ENCODE results near the gene CD53. TPM values are rescaled to one million over a fixed set of nuclear protein-coding genes. Genes with fewer than 3 reads are reported as not detected.

Gene CD53
- total RNA-seq, 1 donor from 2014 or later = not detected

DNA sequence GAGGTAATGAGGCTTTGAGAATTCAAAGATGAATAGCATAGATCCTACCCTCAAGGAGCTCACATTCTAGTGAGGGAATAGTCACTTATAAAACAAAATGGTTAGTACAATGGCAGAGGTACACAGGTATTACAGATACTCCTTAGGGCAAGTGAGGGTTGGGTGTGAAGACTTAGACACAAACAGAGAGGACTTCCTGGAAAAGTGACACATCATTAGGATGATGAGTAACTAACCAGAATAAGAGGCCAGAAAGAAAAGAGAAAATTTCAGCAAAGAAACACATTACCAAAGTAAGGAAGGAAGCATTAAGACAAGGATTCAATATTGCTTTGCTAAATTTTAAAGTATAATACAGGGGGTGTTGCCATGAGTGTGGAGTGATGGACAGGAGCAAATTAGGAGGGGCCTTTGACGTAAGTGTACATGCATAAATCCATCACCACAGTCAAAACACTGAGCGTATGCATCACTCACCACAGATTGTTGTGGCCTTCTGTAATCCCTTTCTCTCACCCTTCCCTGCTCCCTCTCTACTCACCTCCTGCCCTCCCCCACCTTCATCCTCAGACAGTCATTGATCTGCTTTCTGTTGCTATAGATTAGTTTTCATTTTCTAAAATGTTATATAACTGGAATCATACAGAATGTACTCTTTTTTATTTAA, 7.9 kb downstream of the CD53 start:
- peaks cover 4% of the 10 kb centered on the region for H3K27me3 Mint-ChIP-seq (ENCODE audit: low read depth)
- TF ChIP-seq, protein P1, sequence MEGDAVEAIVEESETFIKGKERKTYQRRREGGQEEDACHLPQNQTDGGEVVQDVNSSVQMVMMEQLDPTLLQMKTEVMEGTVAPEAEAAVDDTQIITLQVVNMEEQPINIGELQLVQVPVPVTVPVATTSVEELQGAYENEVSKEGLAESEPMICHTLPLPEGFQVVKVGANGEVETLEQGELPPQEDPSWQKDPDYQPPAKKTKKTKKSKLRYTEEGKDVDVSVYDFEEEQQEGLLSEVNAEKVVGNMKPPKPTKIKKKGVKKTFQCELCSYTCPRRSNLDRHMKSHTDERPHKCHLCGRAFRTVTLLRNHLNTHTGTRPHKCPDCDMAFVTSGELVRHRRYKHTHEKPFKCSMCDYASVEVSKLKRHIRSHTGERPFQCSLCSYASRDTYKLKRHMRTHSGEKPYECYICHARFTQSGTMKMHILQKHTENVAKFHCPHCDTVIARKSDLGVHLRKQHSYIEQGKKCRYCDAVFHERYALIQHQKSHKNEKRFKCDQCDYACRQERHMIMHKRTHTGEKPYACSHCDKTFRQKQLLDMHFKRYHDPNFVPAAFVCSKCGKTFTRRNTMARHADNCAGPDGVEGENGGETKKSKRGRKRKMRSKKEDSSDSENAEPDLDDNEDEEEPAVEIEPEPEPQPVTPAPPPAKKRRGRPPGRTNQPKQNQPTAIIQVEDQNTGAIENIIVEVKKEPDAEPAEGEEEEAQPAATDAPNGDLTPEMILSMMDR (IDR thresholded peaks at IDR 0.05) = no peak
- no peaks in the 10 kb centered on the region for H3K4me1 Mint-ChIP-seq (ENCODE audit: low read depth)
- no peaks in the 10 kb centered on the region for H3K9me3 Mint-ChIP-seq (ENCODE audit: low read depth)
- no peak overlapping the region for H3K4me3 Mint-ChIP-seq (ENCODE audit: unreplicated experiment)
- no peak overlapping the region for H3K27ac Mint-ChIP-seq (ENCODE audit: unreplicated experiment)
- no peak for DNase-seq (ENCODE audit: low spot score)
- H3K36me3 Mint-ChIP-seq (ENCODE audit: low read depth) = no peaks in the 10 kb centered on the region

DNA sequence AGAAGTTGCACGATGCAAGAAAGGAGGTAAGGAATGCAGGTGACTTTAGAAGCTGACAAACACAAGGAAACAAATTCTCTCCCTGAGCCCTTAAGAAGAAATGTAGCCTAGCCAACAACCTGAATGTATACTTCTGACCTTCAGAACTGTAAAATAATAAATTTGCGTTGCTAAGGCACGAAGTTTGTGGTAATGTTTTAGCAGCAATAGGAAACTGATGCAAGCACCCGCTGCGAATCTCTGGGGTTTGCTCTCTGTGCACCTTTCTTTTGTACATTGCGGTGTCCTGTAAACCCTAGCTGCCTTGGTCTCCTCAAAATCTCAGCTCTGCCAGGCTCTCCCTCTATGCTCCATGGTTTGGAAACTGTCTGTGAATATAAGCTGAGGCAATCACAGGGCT, 15.1 kb downstream of the CD53 start:
- no peaks in the 10 kb centered on the region for H3K4me1 Mint-ChIP-seq (ENCODE audit: low read depth)
- no peak overlapping the region for H3K4me3 Mint-ChIP-seq (ENCODE audit: unreplicated experiment)
- no peaks in the 10 kb centered on the region for H3K9me3 Mint-ChIP-seq (ENCODE audit: low read depth)
- H3K27me3 Mint-ChIP-seq (ENCODE audit: low read depth) = peaks cover 3% of the 10 kb centered on the region
- no peak for DNase-seq (ENCODE audit: low spot score)
- H3K27ac Mint-ChIP-seq (ENCODE audit: unreplicated experiment) = no peak overlapping the region
- TF ChIP-seq, protein P1 (IDR thresholded peaks at IDR 0.05) = no peak
- H3K36me3 Mint-ChIP-seq (ENCODE audit: low read depth) = no peaks in the 10 kb centered on the region

DNA sequence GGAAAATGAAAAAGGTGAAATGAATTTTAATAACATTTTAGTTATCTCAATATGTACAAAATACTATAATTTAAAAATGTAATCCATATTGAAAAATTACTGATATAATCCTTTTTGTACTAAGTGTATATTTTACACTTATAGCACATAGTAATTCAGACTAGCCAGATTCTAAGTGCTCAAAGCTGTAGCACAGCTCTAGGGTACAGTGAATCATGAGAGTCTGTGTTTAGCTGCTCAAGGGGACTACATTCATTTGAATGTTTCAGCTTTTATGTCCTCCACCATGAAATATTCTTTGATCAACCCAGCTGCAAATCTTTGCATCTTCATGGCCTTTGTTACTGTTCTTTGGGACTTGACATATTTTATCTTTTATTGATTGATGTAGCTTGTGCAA, 15.7 kb downstream of the CD53 start:
- Mint-ChIP-seq H3K9me3 (ENCODE audit: low read depth) (no peaks in the 10 kb centered on the region), H3K27me3 (ENCODE audit: low read depth) (peaks cover 3% of the 10 kb centered on the region), H3K4me1 (ENCODE audit: low read depth) (no peaks in the 10 kb centered on the region), H3K36me3 (ENCODE audit: low read depth) (no peaks in the 10 kb centered on the region), H3K27ac (ENCODE audit: unreplicated experiment) (no peak overlapping the region), H3K4me3 (ENCODE audit: unreplicated experiment) (no peak overlapping the region)
- DNase-seq (ENCODE audit: low spot score) = no peak
- TF ChIP-seq, protein P1 (IDR thresholded peaks at IDR 0.05) = no peak

DNA sequence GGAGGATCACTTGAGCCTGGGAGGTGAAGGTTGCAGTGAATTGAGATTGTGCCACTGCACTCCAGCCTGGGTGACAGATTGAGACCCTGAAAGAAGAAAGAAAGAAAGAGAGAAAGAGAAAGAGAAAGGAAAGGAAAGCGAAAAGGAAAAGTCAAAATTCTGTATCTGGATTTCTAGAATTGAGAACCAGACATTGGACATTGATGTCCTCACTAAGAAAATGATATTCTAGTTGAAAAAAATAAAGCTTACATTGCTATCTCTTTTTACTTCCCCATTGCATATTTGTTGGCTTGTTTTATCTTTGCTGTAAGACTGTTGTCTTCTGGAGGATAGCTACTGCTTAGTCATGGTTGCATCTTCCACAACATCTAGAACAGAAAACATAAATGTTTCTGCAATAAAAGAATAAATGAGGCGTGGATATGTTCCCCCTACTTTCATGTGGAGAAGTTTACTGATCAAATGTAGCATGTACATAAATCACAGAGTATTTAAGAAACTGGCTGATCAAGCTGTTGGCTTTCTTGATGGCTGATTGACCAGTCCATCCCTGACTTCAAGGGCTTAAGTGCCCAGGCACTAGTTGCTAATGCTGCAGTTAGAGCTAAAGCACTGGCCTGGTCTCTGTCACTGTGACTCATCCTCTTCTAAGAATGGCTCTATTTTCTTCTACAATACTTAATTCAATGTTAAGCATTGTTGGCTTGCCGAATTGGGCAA, 17.7 kb downstream of the CD53 start:
- no peaks in the 10 kb centered on the region for H3K4me1 Mint-ChIP-seq (ENCODE audit: low read depth)
- H3K9me3 Mint-ChIP-seq (ENCODE audit: low read depth) = no peaks in the 10 kb centered on the region
- no peak overlapping the region for H3K27ac Mint-ChIP-seq (ENCODE audit: unreplicated experiment)
- no peaks in the 10 kb centered on the region for H3K36me3 Mint-ChIP-seq (ENCODE audit: low read depth)
- peaks cover 3% of the 10 kb centered on the region for H3K27me3 Mint-ChIP-seq (ENCODE audit: low read depth)
- TF ChIP-seq, protein P1 (IDR thresholded peaks at IDR 0.05) = no peak
- no peak overlapping the region for H3K4me3 Mint-ChIP-seq (ENCODE audit: unreplicated experiment)
- DNase-seq (ENCODE audit: low spot score) = no peak

DNA sequence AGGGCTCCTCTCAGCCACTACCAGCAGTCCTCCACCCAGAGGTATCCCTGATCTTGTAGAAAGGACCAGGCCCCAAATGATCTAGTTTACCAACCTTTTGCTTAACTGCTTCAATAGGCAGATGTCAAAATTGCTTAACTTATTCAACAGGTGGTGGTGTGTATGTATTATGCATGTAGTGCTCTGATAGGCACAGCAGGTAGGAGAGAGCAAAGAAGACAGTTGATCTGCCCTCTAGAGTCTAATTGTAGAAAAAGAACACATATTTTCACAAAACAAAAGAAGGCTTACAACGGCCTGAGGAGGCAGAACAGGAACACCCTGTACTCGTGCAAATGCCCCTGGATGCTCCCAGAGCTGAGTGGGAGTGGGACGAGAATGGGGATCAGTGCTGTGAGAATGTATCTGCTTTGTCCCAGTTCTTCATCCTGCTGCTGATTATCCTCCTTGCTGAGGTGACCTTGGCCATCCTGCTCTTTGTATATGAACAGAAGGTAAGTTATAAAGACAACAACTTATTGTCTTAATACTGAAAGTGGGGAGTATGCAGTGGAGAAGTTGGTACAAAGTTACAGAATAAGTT, 21.1 kb downstream of the CD53 start:
- Mint-ChIP-seq H3K27me3 (ENCODE audit: low read depth) (peaks cover 3% of the 10 kb centered on the region), H3K36me3 (ENCODE audit: low read depth) (no peaks in the 10 kb centered on the region), H3K9me3 (ENCODE audit: low read depth) (no peaks in the 10 kb centered on the region), H3K27ac (ENCODE audit: unreplicated experiment) (no peak overlapping the region), H3K4me1 (ENCODE audit: low read depth) (no peaks in the 10 kb centered on the region), H3K4me3 (ENCODE audit: unreplicated experiment) (no peak overlapping the region)
- TF ChIP-seq, protein P1 (IDR thresholded peaks at IDR 0.05) = no peak
- no peak for DNase-seq (ENCODE audit: low spot score)
